Right renal cortex interstitium (tissue), 3 donors: ENCODE results near the gene CHMP1B. TPM values are rescaled to one million over a fixed set of nuclear protein-coding genes. Genes with fewer than 3 reads are reported as not detected.
A peak's percentile ranks its signal among the peaks of the same experiment; 100 is the strongest.
"Not testable (repeated sequence)": the region's sequence is repeated elsewhere in the genome, so short reads cannot be mapped to it uniquely, and the experiment has no call there.

Source experiments
- DNase-seq, 3 donors: peaks; one replicate each; pipeline ENCODE4 v3.0.0-alpha.2; 2013; ENCODE audit warnings: low read depth in 3 of 3, low spot score in 2 of 3
- polyA plus RNA-seq, 3 donors: library from polyadenylated mRNA; unstranded; fragments of 120-200 nt; gene quantifications; one replicate each; pipeline ENCODE4 v1.2.1, GENCODE V29; 2013; ENCODE audit not compliant: insufficient read length in 3 of 3

CHMP1B gene
- polyA plus RNA-seq, 3 donors, result 48.6 to 49.6 (median 48.7) TPM

GRCh38 chr18:11834772-11835171 is 16.4 kb upstream of the CHMP1B start:
- DNase-seq, result no peak

DNA sequence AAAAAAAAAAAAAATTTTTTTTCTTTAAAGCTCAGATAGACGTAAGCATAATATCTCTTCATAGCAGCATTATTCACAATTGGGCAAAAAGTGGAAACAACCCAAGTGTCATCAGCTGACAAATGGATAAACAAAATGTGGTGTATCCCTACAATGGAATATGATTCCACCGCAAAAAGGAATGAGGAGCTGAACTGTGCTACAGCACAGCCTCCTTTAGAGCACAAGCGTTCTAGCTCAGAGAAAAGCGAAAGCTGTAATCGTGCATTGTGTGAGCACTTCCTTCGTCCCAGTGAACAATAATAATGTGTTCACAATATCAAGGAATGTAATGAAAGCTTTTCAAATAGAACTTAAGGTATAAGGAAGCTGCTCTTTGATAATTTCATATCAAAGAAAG is 11.7 kb upstream of the CHMP1B start:
- no peak for DNase-seq

DNA sequence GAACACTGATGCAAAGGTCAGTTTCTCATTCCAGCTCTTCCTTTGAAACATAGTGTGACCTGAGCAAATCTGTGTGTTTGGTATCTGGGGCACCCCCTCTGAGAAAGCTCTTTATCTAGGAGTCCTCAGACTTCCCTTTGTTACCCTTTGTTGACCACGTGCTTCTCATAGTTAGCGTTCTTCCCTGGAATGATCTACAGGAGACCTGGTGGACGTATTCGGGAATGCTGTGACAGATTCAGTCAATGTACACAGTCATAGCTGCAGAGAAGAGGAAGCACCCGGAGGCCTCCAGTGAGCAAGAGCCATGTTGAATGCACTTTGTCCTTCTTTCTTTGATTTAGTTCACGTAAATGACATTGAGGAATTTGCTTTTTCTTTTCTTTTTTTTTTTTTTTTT is 10.7 kb upstream of the CHMP1B start:
- no peak for DNase-seq

GRCh38 chr18:11842562-11842961 is 8.7 kb upstream of the CHMP1B start:
- no peak for DNase-seq

GRCh38 chr18:11844436-11844835 is 6.8 kb upstream of the CHMP1B start:
- DNase-seq, result no peak

- no peak for DNase-seq
Measured at GRCh38 chr18:11845654-11846053, 5.6 kb upstream of the CHMP1B start.

DNA sequence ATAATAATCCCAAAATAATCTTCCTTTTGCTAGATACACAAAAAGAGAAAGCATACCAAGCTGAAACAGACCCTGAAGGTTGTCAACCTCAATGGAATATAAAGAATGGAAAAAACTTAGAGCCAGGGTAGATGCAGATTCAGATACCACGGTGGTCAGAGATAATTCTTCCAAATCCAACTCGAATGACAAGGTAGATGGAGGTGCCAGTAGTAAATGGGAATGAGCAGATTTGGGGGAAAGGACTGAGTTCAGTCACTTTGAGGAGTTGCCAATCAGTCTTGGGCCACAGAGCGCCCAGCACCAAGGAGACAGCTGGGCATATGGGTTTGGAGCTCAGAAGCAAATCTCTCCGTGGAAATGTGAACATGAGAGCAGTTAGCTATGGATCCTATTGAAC is 3.4 kb upstream of the CHMP1B start:
- no peak for DNase-seq

DNA sequence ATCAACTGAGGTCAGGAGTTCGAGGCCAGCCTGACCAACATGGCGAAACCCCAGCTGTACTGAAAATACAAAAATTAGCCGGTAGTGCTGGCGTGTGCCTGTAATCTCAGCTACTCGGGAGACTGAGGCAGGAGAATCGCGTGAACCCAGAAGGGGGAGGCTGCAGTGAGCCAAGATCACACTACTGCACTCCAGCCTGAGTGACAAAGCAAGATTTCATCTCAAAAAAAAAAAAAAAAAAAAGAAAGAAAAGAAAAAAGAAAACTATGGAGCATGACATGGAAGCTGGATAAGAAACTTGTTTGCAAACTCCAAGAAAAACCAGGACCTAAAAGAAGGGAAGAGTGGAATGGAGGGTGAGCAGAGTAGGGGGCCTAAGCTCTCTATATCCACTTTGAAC is 1.9 kb upstream of the CHMP1B start:
- no peak for DNase-seq

GRCh38 chr18:11849841-11850634 is 1.2 kb upstream of the CHMP1B start:
- DNase-seq, result peak; percentile 23 to 58 (median 41)

- no peak for DNase-seq
Measured at GRCh38 chr18:11850821-11851145, 430 bp upstream of the CHMP1B start.

DNA sequence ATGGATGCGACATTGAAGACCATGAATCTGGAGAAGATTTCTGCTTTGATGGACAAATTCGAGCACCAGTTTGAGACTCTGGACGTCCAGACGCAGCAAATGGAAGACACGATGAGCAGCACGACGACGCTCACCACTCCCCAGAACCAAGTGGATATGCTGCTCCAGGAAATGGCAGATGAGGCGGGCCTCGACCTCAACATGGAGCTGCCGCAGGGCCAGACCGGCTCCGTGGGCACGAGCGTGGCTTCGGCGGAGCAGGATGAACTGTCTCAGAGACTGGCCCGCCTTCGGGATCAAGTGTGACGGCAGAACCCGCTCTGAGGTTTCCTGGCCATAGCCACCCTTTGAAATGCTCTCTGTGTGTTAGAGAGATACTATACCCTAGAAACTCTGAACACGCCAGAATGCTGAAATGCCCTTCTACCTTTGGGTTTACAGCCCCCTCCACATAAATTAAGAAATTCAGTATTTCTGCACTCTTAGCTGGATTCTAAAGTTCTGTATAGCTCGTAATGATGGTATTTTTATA is 659 bp downstream of the CHMP1B start:
- DNase-seq, result peak; percentile 16 to 19 (median 18)

- not testable (repeated sequence) for DNase-seq
Measured at GRCh38 chr18:11854554-11854953, 3.3 kb downstream of the CHMP1B start.

- DNase-seq, result peak; percentile 31 to 44 (median 40)
Measured at GRCh38 chr18:11857177-11857887, 6.1 kb downstream of the CHMP1B start.

DNA sequence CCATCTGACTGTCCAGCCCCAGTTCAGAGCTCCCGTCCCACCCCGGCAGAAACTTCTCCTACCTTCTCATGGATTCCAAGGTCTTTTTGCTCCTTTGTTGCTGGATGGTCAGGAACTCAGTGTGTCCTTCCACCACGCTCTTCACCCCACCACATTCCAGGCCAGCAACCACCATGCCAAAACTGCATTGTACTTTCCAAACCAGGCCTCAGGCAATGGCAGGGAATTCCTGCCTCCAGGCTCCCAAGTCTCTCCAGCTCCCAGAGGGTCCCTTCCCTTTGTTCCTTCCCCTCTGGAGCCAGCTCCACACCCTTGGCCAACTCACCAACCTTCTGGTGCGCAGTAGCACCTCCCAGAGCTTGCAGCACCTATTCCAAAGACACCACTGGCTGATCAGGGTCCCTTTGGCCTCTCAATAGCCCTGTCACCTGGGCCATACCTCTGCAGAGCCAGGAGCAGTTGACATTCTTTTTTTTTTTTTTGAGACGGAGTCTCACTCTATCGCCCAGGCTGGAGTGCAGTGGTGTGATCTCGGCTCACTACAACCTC is 8.1 kb downstream of the CHMP1B start:
- DNase-seq, result no peak

DNA sequence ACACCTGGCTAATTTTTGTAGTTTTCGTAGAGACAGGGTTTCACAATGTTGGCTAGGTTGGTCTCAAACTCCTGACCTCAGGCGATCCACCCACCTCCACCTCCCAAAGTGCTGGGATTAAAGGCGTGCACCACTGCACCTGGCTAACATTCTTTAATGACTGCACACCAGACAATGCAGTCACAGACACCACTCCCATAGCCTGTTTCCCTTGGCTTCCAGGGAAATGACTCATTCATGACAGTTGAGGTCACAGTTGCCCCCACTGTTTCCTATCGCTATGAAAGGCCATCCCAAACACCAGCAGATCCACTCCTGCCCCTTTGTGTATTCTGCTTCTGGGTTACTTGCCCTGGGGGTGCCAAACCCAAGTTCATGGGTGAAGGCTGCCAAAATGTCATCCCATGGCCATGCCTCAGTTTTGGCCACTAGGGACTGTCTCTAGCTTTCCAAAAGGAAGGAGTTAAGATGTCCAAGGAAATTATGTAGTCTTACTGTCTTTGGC is 8.7 kb downstream of the CHMP1B start:
- DNase-seq, result no peak

DNA sequence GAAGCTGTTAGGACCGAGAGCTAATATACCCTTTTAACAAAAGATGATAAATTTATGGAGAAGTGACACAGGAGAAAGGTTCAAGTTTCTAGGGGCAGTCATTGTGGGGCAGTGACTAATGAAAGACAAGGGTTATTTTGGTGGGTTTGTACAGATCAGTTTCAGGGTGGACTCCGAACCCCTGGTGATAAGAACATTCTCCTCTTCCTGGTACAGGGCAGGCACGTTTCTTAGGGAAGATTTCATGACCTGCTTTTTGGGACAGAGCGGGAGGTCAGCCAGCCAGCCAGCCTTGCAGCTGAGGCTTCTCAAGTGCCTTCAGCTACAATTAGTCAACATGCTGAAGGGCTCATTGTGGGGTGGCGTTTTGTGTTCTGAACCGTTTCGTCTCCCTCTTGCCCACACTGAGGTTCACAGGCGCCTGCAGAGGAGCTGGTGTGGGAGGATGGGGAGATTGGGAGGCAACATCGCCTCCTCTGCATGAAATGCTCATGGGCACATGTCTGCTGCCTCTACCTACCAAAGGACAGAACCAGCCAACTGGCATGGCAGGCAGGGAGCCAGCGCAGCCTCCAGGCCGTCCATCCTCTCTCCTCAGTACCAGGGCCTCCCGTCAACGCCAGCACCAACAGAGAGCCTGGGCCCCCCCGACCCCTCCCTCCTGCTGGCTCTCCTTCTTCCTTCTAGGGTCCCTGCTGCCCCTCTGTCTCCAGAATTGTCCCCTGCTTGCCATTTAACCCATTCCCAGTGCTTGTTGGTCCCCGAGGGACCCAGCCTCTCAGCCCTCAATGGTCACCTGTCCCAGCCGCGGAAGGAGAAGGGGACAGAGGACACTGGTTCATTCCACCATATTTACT is 9.6 kb downstream of the CHMP1B start:
- DNase-seq, result no peak

- no peak for DNase-seq
Measured at GRCh38 chr18:11861583-11862288, 10.5 kb downstream of the CHMP1B start.

DNA sequence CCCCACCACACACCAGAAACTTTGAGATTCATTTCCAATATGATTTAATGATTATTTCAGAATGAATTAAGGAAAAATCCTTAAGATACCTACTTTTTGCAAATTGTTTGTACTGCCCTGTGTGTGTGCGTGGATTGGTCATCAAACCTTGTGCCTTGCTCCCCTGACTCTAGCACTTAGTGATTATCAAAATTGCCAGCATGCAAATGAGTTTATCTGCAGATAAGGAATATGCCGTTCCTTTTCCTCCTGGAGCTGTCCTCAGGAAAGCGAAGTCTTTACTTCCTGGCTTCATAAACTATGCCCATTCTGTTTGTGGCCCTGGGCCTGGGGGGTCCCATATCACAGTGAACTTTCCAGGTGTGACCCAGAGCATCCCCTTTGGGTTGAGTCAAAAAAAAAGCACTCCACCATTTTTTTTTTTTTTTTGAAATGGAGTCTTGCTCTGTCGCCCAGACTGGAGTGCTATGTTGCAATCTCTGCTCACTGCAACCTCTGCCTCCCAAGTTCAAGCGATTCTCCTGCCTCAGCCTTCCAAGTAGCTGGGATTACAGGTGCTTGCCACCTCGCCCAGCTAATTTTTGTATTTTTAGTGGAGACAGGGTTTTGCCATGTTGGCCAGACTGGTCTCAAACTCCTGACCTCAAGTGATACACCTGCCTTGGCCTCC is 11.4 kb downstream of the CHMP1B start:
- DNase-seq, result no peak

- DNase-seq, result no peak
Measured at GRCh38 chr18:11864471-11864870, 13.3 kb downstream of the CHMP1B start.
